ENCODE results near the gene CD2BP2.

GRCh38 chr16:30351001-30351441 is 4.1 kb downstream of the CD2BP2 start:
- no peak for TF ChIP-seq CTCF (IDR thresholded peaks at IDR 0.05)
- TF ChIP-seq POLR2A (IDR thresholded peaks at IDR 0.05) = no peak
- TF ChIP-seq POLR2AphosphoS5 (IDR thresholded peaks at IDR 0.05) = no peak
